Parathyroid adenoma (tissue), 2 donors: Measurements from ENCODE around the gene DUSP3.
A peak's percentile ranks its signal among the peaks of the same experiment; 100 is the strongest.

Experiments used
- H2AFZ ChIP-seq: fragments of 300-600 bp; sonication (generic); one replicate; pipeline ENCODE4 v1.7.0; 2017; ENCODE audit warnings: antibody characterized with exemption, mild to moderate bottlenecking
- H3K27ac ChIP-seq: fragments of 300-600 bp; sonication (generic); one replicate; pipeline ENCODE4 v1.7.0; 2017
- H3K27me3 ChIP-seq: fragments of 300-600 bp; sonication (generic); one replicate; pipeline ENCODE4 v1.7.0; 2017; ENCODE audit warnings: low read length; ENCODE audit not compliant: control insufficient read depth, insufficient read depth
- H3K36me3 ChIP-seq: fragments of 300-600 bp; sonication (generic); one replicate; pipeline ENCODE4 v1.7.0; 2017; ENCODE audit warnings: low read length; ENCODE audit not compliant: control insufficient read depth, insufficient read depth
- H3K4me1 ChIP-seq: fragments of 300-600 bp; sonication (generic); one replicate; pipeline ENCODE4 v1.7.0; 2017; ENCODE audit warnings: control low read depth
- H3K4me2 ChIP-seq: fragments of 300-600 bp; sonication (generic); one replicate; pipeline ENCODE4 v1.7.0; 2017; ENCODE audit warnings: low read length
- H3K4me3 ChIP-seq: fragments of 300-600 bp; sonication (generic); one replicate; pipeline ENCODE4 v1.7.0; 2017; ENCODE audit warnings: low read depth, low read length
- H3K79me2 ChIP-seq: fragments of 300-600 bp; sonication (generic); one replicate; pipeline ENCODE4 v1.7.0; 2017; ENCODE audit warnings: control low read depth
- H3K9ac ChIP-seq: fragments of 300-600 bp; sonication (generic); one replicate; pipeline ENCODE4 v1.7.0; 2017; ENCODE audit warnings: mild to moderate bottlenecking
- H3K9me3 ChIP-seq: fragments of 300-600 bp; sonication (generic); one replicate; pipeline ENCODE4 v1.7.0; 2017; ENCODE audit warnings: low read length; ENCODE audit not compliant: control insufficient read depth
- CTCF ChIP-seq: fragments of 300-600 bp; sonication (generic); IDR thresholded peaks from one replicate; pipeline ENCODE4 v1.7.0; 2017; ENCODE audit warnings: antibody characterized with exemption, mild to moderate bottlenecking
- donor health status: primary hyperparathyroidism.

Gene DUSP3

GRCh38 chr17:43719578-43719977 is 59.2 kb downstream of the DUSP3 start:
- no peak overlapping the region for H3K9ac ChIP-seq
- H3K79me2 ChIP-seq = no peaks in the 10 kb centered on the region
- H3K9me3 ChIP-seq = no peaks in the 10 kb centered on the region
- no peak overlapping the region for H3K27ac ChIP-seq
- H3K4me1 ChIP-seq = no peaks in the 10 kb centered on the region
- peak overlapping the region; percentile 98 for H2AFZ ChIP-seq
- no peak overlapping the region for H3K4me2 ChIP-seq
- H3K4me3 ChIP-seq = no peak overlapping the region
- H3K36me3 ChIP-seq = no peaks in the 10 kb centered on the region
- no peak for TF ChIP-seq CTCF
- no peaks in the 10 kb centered on the region for H3K27me3 ChIP-seq

- H3K4me1 ChIP-seq = no peaks in the 10 kb centered on the region
- H3K27ac ChIP-seq = no peak overlapping the region
- H3K4me2 ChIP-seq = no peak overlapping the region
- no peak for TF ChIP-seq CTCF
- H3K9ac ChIP-seq = no peak overlapping the region
- no peaks in the 10 kb centered on the region for H3K36me3 ChIP-seq
- H3K27me3 ChIP-seq = no peaks in the 10 kb centered on the region
- H2AFZ ChIP-seq = peak overlapping the region; percentile 29
- no peaks in the 10 kb centered on the region for H3K79me2 ChIP-seq
- H3K4me3 ChIP-seq = no peak overlapping the region
- H3K9me3 ChIP-seq = no peaks in the 10 kb centered on the region
These were observed 60.2 kb downstream of the DUSP3 start for GRCh38 chr17:43718544-43718943.

- no peak for TF ChIP-seq CTCF
- Histone ChIP-seq H3K9ac (no peak overlapping the region), H3K27me3 (no peaks in the 10 kb centered on the region), H3K4me2 (no peak overlapping the region), H3K79me2 (no peaks in the 10 kb centered on the region), H3K36me3 (no peaks in the 10 kb centered on the region), H3K4me3 (no peak overlapping the region), H3K9me3 (no peaks in the 10 kb centered on the region), H2AFZ (no peak overlapping the region), H3K4me1 (no peaks in the 10 kb centered on the region), H3K27ac (no peak overlapping the region)
These were observed 60.9 kb downstream of the DUSP3 start for GRCh38 chr17:43717913-43718312.
